ENCODE data around the gene MTA2. TPM values are rescaled to one million over a fixed set of nuclear protein-coding genes. Genes with fewer than 3 reads are reported as not detected.

MTA2 gene
- total RNA-seq, 1 experiment from 2014 or later = 135 TPM

GRCh38 chr11:62569611-62570010 lies 32.1 kb downstream of the MTA2 start:
- Mint-ChIP-seq H3K27me3 (ENCODE audit: insufficient read depth, unreplicated experiment) (no peaks in the 10 kb centered on the region), H3K4me3 (ENCODE audit: unreplicated experiment) (no peak overlapping the region), H3K4me1 (ENCODE audit: low read depth, unreplicated experiment) (peaks cover 48% of the 10 kb centered on the region), H3K27ac (ENCODE audit: unreplicated experiment) (no peak overlapping the region), H3K36me3 (ENCODE audit: insufficient read depth, unreplicated experiment) (peaks cover 100% of the 10 kb centered on the region), H3K9me3 (ENCODE audit: unreplicated experiment) (no peaks in the 10 kb centered on the region)
- no peaks in the 10 kb centered on the region for H3K27me3 ChIP-seq (replicated peaks; ENCODE audit: control insufficient read depth, insufficient read depth, low read length)
- BruUV-seq (replicated peaks) = no TSS peak
- H3K9me3 ChIP-seq = no peaks in the 10 kb centered on the region
- H3K4me1 ChIP-seq = peaks cover 42% of the 10 kb centered on the region
- intact Hi-C loops (cut with micrococcal nuclease; ENCODE audit: unreplicated experiment) = no loop called here
- DNase-seq = no peak
- POLR2A ChIA-PET = interaction anchor here (0.6 kb wide), 1 partner anchor 9 kb away, joined by 3 read pairs; no protein-coding TSS in a partner anchor
- peaks cover 9% of the 10 kb centered on the region for H3K36me3 ChIP-seq (ENCODE audit: control insufficient read depth, insufficient read depth, low read length)
- H3K4me3 ChIP-seq (ENCODE audit: low read depth, low read length) = no peak overlapping the region
- CTCF ChIA-PET = interaction anchor here (0.6 to 0.9 kb wide), 2 partner anchors 16 to 31 kb away, joined by 3 to 4 read pairs; no protein-coding TSS in a partner anchor
- no peak for TF ChIP-seq CTCF (IDR thresholded peaks at IDR 0.05; ENCODE audit: insufficient read depth in 1 of 2, low read depth in 1 of 2, low read length in 1 of 2, severe bottlenecking in 1 of 2, unreplicated experiment in 1 of 2)

- no peaks in the 10 kb centered on the region for H3K9me3 ChIP-seq
- POLR2A ChIA-PET = interaction anchor here (0.6 to 0.9 kb wide), 2 partner anchors 25 to 59 kb away, joined by 3 read pairs; partner anchors contain the start of gene TUT1
- peaks cover 54% of the 10 kb centered on the region for H3K4me1 ChIP-seq
- Mint-ChIP-seq H3K4me1 (ENCODE audit: low read depth, unreplicated experiment) (peaks cover 42% of the 10 kb centered on the region), H3K36me3 (ENCODE audit: insufficient read depth, unreplicated experiment) (peaks cover 100% of the 10 kb centered on the region), H3K27ac (ENCODE audit: unreplicated experiment) (peak overlapping the region; percentile 51), H3K27me3 (ENCODE audit: insufficient read depth, unreplicated experiment) (no peaks in the 10 kb centered on the region), H3K4me3 (ENCODE audit: unreplicated experiment) (no peak overlapping the region), H3K9me3 (ENCODE audit: unreplicated experiment) (no peaks in the 10 kb centered on the region)
- no peak for DNase-seq
- no peak overlapping the region for H3K4me3 ChIP-seq (ENCODE audit: low read depth, low read length)
- intact Hi-C loops (cut with micrococcal nuclease; ENCODE audit: unreplicated experiment) = no loop called here
- no peaks in the 10 kb centered on the region for H3K27me3 ChIP-seq (replicated peaks; ENCODE audit: control insufficient read depth, insufficient read depth, low read length)
- no peak for TF ChIP-seq CTCF (IDR thresholded peaks at IDR 0.05; ENCODE audit: insufficient read depth in 1 of 2, low read depth in 1 of 2, low read length in 1 of 2, severe bottlenecking in 1 of 2, unreplicated experiment in 1 of 2)
- CTCF ChIA-PET = interaction anchor here (0.7 kb wide), 1 partner anchor 220 kb away, joined by 3 read pairs; no protein-coding TSS in a partner anchor
- no TSS peak for BruUV-seq (replicated peaks)
- peaks cover 9% of the 10 kb centered on the region for H3K36me3 ChIP-seq (ENCODE audit: control insufficient read depth, insufficient read depth, low read length)
Observed at GRCh38 chr11:62567018-62567633, 34.5 kb downstream of the MTA2 start.

- H3K9me3 Mint-ChIP-seq (ENCODE audit: unreplicated experiment) = no peaks in the 10 kb centered on the region
- BruUV-seq (replicated peaks) = no TSS peak
- H3K27me3 Mint-ChIP-seq (ENCODE audit: insufficient read depth, unreplicated experiment) = no peaks in the 10 kb centered on the region
- H3K9me3 ChIP-seq = no peaks in the 10 kb centered on the region
- no peak for DNase-seq
- intact Hi-C loops (cut with micrococcal nuclease; ENCODE audit: unreplicated experiment) = no loop called here
- no peak overlapping the region for H3K4me3 Mint-ChIP-seq (ENCODE audit: unreplicated experiment)
- peaks cover 6% of the 10 kb centered on the region for H3K36me3 ChIP-seq (ENCODE audit: control insufficient read depth, insufficient read depth, low read length)
- H3K36me3 Mint-ChIP-seq (ENCODE audit: insufficient read depth, unreplicated experiment) = peaks cover 100% of the 10 kb centered on the region
- H3K4me3 ChIP-seq (ENCODE audit: low read depth, low read length) = no peak overlapping the region
- POLR2A ChIA-PET = interaction anchor here (0.9 to 1.5 kb wide), 2 partner anchors 8 to 26 kb away, joined by 3 to 15 read pairs; partner anchors contain the start of genes EEF1G and TUT1
- peaks cover 42% of the 10 kb centered on the region for H3K4me1 Mint-ChIP-seq (ENCODE audit: low read depth, unreplicated experiment)
- TF ChIP-seq CTCF (IDR thresholded peaks at IDR 0.05; ENCODE audit: insufficient read depth in 1 of 2, low read depth in 1 of 2, low read length in 1 of 2, severe bottlenecking in 1 of 2, unreplicated experiment in 1 of 2) = no peak
- H3K27ac Mint-ChIP-seq (ENCODE audit: unreplicated experiment) = peak overlapping the region; percentile 6
- CTCF ChIA-PET = interaction anchor here (0.5 to 1.6 kb wide), 4 partner anchors 8 to 142 kb away, joined by 3 to 4 read pairs (median 4); partner anchors contain the start of gene EEF1G
- peaks cover 51% of the 10 kb centered on the region for H3K4me1 ChIP-seq
- H3K27me3 ChIP-seq (replicated peaks; ENCODE audit: control insufficient read depth, insufficient read depth, low read length) = no peaks in the 10 kb centered on the region
Observed at GRCh38 chr11:62566247-62566646, 35.4 kb downstream of the MTA2 start.

Data from Caco-2 (cell line).